ENCODE data around the gene MTF2.

- TF ChIP-seq MAX (IDR thresholded peaks at IDR 0.05; ENCODE audit: low read depth, low read length) = no peak
- no peak for TF ChIP-seq CTCF (IDR thresholded peaks at IDR 0.05; ENCODE audit: low read depth, low read length)
Measured at GRCh38 chr1:93143769-93144168, 64.7 kb downstream of the MTF2 start.

All from NB4 (cell line).